Mesenchymal stem cell (in vitro differentiated cells and primary cell): Measurements from ENCODE around the gene ZDHHC7.

ENCODE experiments used
- DNase-seq: peaks from one replicate; pipeline ENCODE4 v3.0.0-alpha.2; 2013
- H2AFZ ChIP-seq: one replicate; pipeline ENCODE4 v1.6.1; 2013; ENCODE audit warnings: low read depth, mild to moderate bottlenecking, control low read depth, inconsistent platforms, low read length, moderate library complexity
- H2AK5ac ChIP-seq: 2 replicates; pipeline ENCODE4 v1.6.1; 2013; ENCODE audit warnings: low read length, moderate library complexity, mild to moderate bottlenecking, inconsistent platforms; ENCODE audit not compliant: severe bottlenecking
- H2BK120ac ChIP-seq: one replicate; pipeline ENCODE4 v1.6.1; 2013; ENCODE audit warnings: low read depth, mild to moderate bottlenecking, inconsistent platforms, low read length, moderate library complexity
- H2BK12ac ChIP-seq, 2 experiments: one replicate each; pipeline ENCODE4 v1.6.1; 2013; ENCODE audit warnings: inconsistent platforms in 2 of 2, low read length in 2 of 2, mild to moderate bottlenecking in 2 of 2, moderate library complexity in 2 of 2, control low read depth in 1 of 2
- H2BK15ac ChIP-seq: one replicate; pipeline ENCODE4 v1.6.1; 2013; ENCODE audit warnings: mild to moderate bottlenecking, low read depth, inconsistent platforms; ENCODE audit not compliant: poor library complexity, severe bottlenecking
- H2BK5ac ChIP-seq: 2 replicates; pipeline ENCODE4 v1.6.1; 2013; ENCODE audit warnings: low read depth, mild to moderate bottlenecking, low read length, control low read depth, inconsistent platforms; ENCODE audit not compliant: poor library complexity, severe bottlenecking
- H3K14ac ChIP-seq, 2 experiments: one replicate each; pipeline ENCODE4 v1.6.1; 2013; ENCODE audit warnings: inconsistent platforms in 2 of 2, low read length in 2 of 2, control low read depth in 1 of 2, mild to moderate bottlenecking in 1 of 2, moderate library complexity in 1 of 2
- H3K18ac ChIP-seq, 2 experiments: one replicate each; pipeline ENCODE4 v1.6.1; 2013; ENCODE audit warnings: inconsistent platforms in 2 of 2, low read length in 2 of 2, control low read depth in 1 of 2, low read depth in 1 of 2, mild to moderate bottlenecking in 1 of 2
- H3K23ac ChIP-seq, 2 experiments: one replicate each; pipeline ENCODE4 v1.6.1; 2013; ENCODE audit warnings: inconsistent platforms in 2 of 2, low read length in 2 of 2, mild to moderate bottlenecking in 2 of 2, moderate library complexity in 2 of 2, control low read depth in 1 of 2
- H3K27ac ChIP-seq: 2 replicates; pipeline ENCODE4 v1.5.1; 2013; ENCODE audit warnings: mild to moderate bottlenecking, moderate library complexity, low read length, control low read depth, inconsistent platforms; ENCODE audit not compliant: poor library complexity, severe bottlenecking
- H3K27me3 ChIP-seq, 2 experiments: 2 replicates each; pipeline versions ENCODE4 v1.6.1 to v1.7.0; 2013; ENCODE audit warnings: low read length in 2 of 2, mild to moderate bottlenecking in 2 of 2, moderate library complexity in 2 of 2, control low read depth in 1 of 2, inconsistent platforms in 1 of 2; ENCODE audit not compliant: control insufficient read depth in 1 of 2, insufficient read depth in 1 of 2
- H3K36me3 ChIP-seq, 2 experiments: 2 replicates each; pipeline versions ENCODE4 v1.6.1 to v1.7.0; 2013; ENCODE audit warnings: low read length in 2 of 2, control low read depth in 1 of 2, inconsistent platforms in 1 of 2, low read depth in 1 of 2, mild to moderate bottlenecking in 1 of 2; ENCODE audit not compliant: insufficient read depth in 2 of 2, control insufficient read depth in 1 of 2
- H3K4ac ChIP-seq, 2 experiments: one replicate each; pipeline ENCODE4 v1.6.1; 2013; ENCODE audit warnings: inconsistent platforms in 2 of 2, low read length in 2 of 2, mild to moderate bottlenecking in 2 of 2, moderate library complexity in 2 of 2, control low read depth in 1 of 2, low read depth in 1 of 2
- H3K4me1 ChIP-seq: 2 replicates; pipeline ENCODE4 v1.6.1; 2013; ENCODE audit warnings: low read depth, low read length, control low read depth; ENCODE audit not compliant: control insufficient read depth, insufficient read depth
- H3K4me2 ChIP-seq: 2 replicates; pipeline ENCODE4 v1.6.1; 2013; ENCODE audit warnings: low read length, mild to moderate bottlenecking, inconsistent platforms; ENCODE audit not compliant: poor library complexity, severe bottlenecking
- H3K4me3 ChIP-seq, 2 experiments: 2 replicates each; pipeline versions ENCODE4 v1.5.1 to v1.7.0; 2013; ENCODE audit warnings: low read length in 2 of 2, mild to moderate bottlenecking in 2 of 2, control low read depth in 1 of 2, low read depth in 1 of 2; ENCODE audit not compliant: insufficient read depth in 1 of 2
- H3K79me1 ChIP-seq: replicated peaks from 2 replicates; pipeline ENCODE4 v1.6.1; 2013; ENCODE audit warnings: mild to moderate bottlenecking, control low read depth, low read length, inconsistent platforms; ENCODE audit not compliant: poor library complexity, severe bottlenecking
- H3K9ac ChIP-seq: 2 replicates; pipeline ENCODE4 v1.7.0; 2013; ENCODE audit warnings: mild to moderate bottlenecking, low read length, moderate library complexity
- H3K9me3 ChIP-seq: 2 replicates; pipeline ENCODE4 v1.7.0; 2013; ENCODE audit warnings: mild to moderate bottlenecking, low read length; ENCODE audit not compliant: control insufficient read depth
- H4K8ac ChIP-seq: one replicate; pipeline ENCODE4 v1.6.1; 2013; ENCODE audit warnings: inconsistent platforms, mild to moderate bottlenecking, low read length, moderate library complexity
- H4K91ac ChIP-seq: one replicate; pipeline ENCODE4 v1.6.1; 2013; ENCODE audit warnings: mild to moderate bottlenecking, low read length, inconsistent platforms
- WGBS: methylation state at CpG from one replicate; pipeline ENCODE4 v1.1.7; 2013; ENCODE audit warnings: mixed read lengths; 5-methylcytosine and 5-hydroxymethylcytosine counted together

Gene ZDHHC7

GRCh38 chr16:85045641-85046471, 34.5 kb upstream of the ZDHHC7 start:
- H2BK120ac ChIP-seq: no peak overlapping the region
- H3K4ac ChIP-seq: no peak overlapping the region
- no peak overlapping the region for H4K91ac ChIP-seq
- H3K4me2 ChIP-seq: no peak overlapping the region
- H3K27me3 ChIP-seq: peaks cover 0 to 12% of the 10 kb centered on the region in 2 experiments
- peaks cover 4 to 35% of the 10 kb centered on the region in 2 experiments for H3K36me3 ChIP-seq
- H3K9me3 ChIP-seq: no peaks in the 10 kb centered on the region
- peaks cover 7% of the 10 kb centered on the region for H3K79me1 ChIP-seq
- H4K8ac ChIP-seq: no peak overlapping the region
- peaks cover 3% of the 10 kb centered on the region for H3K4me1 ChIP-seq
- H3K18ac ChIP-seq: no peak overlapping the region
- H3K4me3 ChIP-seq: no peak overlapping the region
- no peak overlapping the region for H3K9ac ChIP-seq
- no peak overlapping the region for H2BK15ac ChIP-seq
- 95% methylated on average over 23 of the region's 23 CpGs for whole genome bisulfite sequencing
- no peak overlapping the region for H2AK5ac ChIP-seq
- DNase-seq: no peak
- no peak overlapping the region for H3K23ac ChIP-seq
- H3K27ac ChIP-seq: no peak overlapping the region
- H3K14ac ChIP-seq: no peak overlapping the region
- H2BK5ac ChIP-seq: no peak overlapping the region
- no peak overlapping the region for H2AFZ ChIP-seq
- H2BK12ac ChIP-seq: no peak overlapping the region

DNA sequence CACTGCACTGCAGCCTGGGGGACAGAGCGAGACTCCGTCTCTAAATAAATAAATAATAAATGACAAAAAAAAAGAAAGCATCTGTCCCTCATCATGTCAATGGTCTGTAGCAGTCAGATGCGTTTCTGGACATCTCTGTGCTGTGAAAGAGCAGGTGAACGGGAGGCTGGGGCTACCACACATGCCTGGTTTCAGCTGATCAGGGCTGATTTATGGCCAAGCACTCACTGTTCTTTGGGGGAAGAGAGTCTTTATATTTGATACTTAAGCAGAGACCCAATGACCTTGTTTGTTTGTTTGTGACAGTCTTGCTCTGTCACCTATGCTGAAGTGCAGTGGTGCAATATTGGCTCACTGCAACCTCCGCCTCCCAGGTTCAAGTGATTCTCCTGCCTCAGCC, 33.7 kb upstream of the ZDHHC7 start:
- Histone ChIP-seq H2AK5ac (no peak overlapping the region), H2BK5ac (no peak overlapping the region), H2BK12ac (no peak overlapping the region), H3K14ac (no peak overlapping the region), H3K27ac (no peak overlapping the region), H3K4me3 (no peak overlapping the region), H3K9ac (no peak overlapping the region), H2AFZ (no peak overlapping the region), H3K27me3 (peaks cover 0 to 12% of the 10 kb centered on the region in 2 experiments), H3K4ac (no peak overlapping the region), H3K4me2 (no peak overlapping the region), H4K8ac (no peak overlapping the region), H3K18ac (no peak overlapping the region), H2BK15ac (no peak overlapping the region), H3K9me3 (no peaks in the 10 kb centered on the region), H2BK120ac (no peak overlapping the region), H3K4me1 (no peaks in the 10 kb centered on the region), H3K79me1 (peaks cover 7% of the 10 kb centered on the region), H3K36me3 (peaks cover 4 to 35% of the 10 kb centered on the region in 2 experiments), H4K91ac (no peak overlapping the region), H3K23ac (no peak overlapping the region)
- no peak for DNase-seq
- 93% methylated on average over 3 of the region's 5 CpGs for whole genome bisulfite sequencing

- Histone ChIP-seq H2BK5ac (no peak overlapping the region), H3K9ac (no peak overlapping the region), H3K18ac (no peak overlapping the region), H3K9me3 (no peaks in the 10 kb centered on the region), H3K27me3 (peaks cover 0 to 6% of the 10 kb centered on the region in 2 experiments), H4K91ac (no peak overlapping the region), H2BK15ac (no peak overlapping the region), H4K8ac (no peak overlapping the region), H3K23ac (no peak overlapping the region), H3K4ac (no peak overlapping the region), H2BK12ac (no peak overlapping the region), H2BK120ac (no peak overlapping the region), H2AFZ (no peak overlapping the region), H3K79me1 (peaks cover 11% of the 10 kb centered on the region), H3K27ac (no peak overlapping the region), H3K36me3 (peaks cover 4 to 32% of the 10 kb centered on the region in 2 experiments), H2AK5ac (no peak overlapping the region), H3K4me3 (no peak overlapping the region), H3K14ac (no peak overlapping the region), H3K4me2 (no peak overlapping the region), H3K4me1 (no peaks in the 10 kb centered on the region)
- no peak for DNase-seq
- WGBS: 84% methylated on average over 4 of the region's 6 CpGs
Observed at GRCh38 chr16:85042606-85043005, 31.3 kb upstream of the ZDHHC7 start.

DNA sequence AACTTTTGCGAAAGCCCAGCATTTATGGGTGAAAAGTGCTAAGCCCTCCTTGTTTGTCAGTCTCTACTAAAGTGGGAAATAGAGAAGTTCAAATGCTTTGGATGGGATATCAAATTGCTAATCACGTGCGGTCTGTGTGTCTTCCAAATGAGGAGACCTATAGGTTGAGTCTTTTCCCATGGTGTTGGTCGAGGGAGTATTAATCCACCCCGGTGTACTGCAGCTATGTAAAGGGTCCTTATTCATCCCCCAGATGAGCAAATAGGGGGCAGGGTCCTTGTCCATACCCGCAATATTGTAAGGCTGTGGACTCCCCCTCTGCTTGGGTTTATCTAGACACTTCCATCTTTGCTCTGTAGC, 30.8 kb upstream of the ZDHHC7 start:
- H2BK12ac ChIP-seq: no peak overlapping the region

More for the DNA sequence above, 30.8 kb upstream of the ZDHHC7 start:
- Histone ChIP-seq H3K27ac (no peak overlapping the region), H3K9me3 (no peaks in the 10 kb centered on the region), H4K91ac (no peak overlapping the region), H4K8ac (no peak overlapping the region), H3K27me3 (peaks cover 0 to 6% of the 10 kb centered on the region in 2 experiments), H3K14ac (no peak overlapping the region), H2BK15ac (no peak overlapping the region), H2AFZ (no peak overlapping the region), H3K4me2 (no peak overlapping the region), H3K23ac (no peak overlapping the region), H2BK120ac (no peak overlapping the region), H3K18ac (no peak overlapping the region), H2BK5ac (no peak overlapping the region), H3K4me3 (no peak overlapping the region), H3K79me1 (peaks cover 11% of the 10 kb centered on the region), H3K36me3 (peaks cover 4 to 34% of the 10 kb centered on the region in 2 experiments), H3K4ac (no peak overlapping the region), H2AK5ac (no peak overlapping the region), H3K4me1 (peaks cover 1% of the 10 kb centered on the region), H3K9ac (no peak overlapping the region)
- WGBS: 86% methylated on average over 6 of the region's 6 CpGs
- DNase-seq: no peak
